HG03280 (cell line): Measurements from ENCODE around the gene VPS50.

Source experiments
- ATAC-seq: cut with Tn5 transposase; IDR thresholded peaks from one replicate; pipeline ENCODE4 v1.9.1; 2021; ENCODE audit warnings: mild to moderate bottlenecking, moderate library complexity; ENCODE audit not compliant: unreplicated experiment

Gene VPS50

DNA sequence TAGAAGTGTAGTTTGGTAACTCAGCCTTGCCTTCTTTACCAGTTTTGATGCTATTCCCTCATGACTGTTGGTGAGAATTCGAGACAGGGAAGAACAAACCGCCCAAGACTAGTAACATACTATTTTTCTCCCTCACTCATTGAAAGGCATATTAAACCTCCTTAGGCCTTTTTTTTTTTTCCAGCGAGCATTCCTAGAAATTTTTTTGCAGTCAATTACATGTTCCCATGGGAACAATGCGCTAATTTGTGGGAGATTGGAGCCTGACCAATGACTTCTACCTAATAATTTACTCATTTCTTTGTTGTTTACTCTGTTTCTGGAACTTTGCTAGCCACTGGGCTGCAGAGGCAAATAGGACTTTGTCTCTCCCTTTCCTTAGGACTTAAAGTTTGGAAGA lies 6.0 kb downstream of the VPS50 start:
- no peak for ATAC-seq

DNA sequence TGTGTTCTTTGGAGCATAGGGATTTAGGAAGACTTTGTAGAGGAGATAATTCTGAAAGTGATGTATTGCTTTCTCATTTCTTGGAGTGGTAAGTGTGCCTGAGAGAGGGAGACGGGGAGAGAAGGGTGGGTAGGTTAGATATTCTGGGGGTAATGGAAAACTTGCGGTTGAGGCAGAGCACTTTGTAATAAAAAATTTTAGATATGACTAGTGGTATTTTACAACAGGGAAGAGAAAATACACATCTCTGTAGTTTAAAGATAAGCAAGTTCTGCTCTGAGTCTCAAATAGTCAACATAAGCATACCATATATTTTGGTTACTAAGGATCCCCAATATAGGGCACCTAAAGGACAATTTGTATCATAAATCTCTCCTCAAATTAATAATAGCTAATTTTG lies 6.6 kb downstream of the VPS50 start:
- no peak for ATAC-seq

DNA sequence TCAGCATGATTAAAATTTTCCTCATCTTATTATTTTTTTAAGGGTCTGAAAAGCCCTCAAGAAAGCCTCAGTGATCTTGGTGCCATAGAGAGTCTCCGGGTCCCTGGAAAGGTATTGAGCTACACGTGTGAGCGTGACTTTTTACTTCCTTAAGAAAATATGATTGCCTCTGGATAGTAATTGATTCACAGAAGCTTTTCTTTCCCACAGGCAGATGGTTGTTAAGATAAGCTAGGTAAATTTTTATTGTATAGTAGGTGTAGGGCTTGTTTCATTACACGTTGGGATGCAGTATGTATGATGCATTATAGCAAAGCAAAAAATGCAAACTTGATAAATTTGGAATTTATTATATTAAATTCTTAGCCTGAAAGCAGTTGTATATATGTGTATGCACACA lies 7.7 kb downstream of the VPS50 start:
- ATAC-seq = no peak

DNA sequence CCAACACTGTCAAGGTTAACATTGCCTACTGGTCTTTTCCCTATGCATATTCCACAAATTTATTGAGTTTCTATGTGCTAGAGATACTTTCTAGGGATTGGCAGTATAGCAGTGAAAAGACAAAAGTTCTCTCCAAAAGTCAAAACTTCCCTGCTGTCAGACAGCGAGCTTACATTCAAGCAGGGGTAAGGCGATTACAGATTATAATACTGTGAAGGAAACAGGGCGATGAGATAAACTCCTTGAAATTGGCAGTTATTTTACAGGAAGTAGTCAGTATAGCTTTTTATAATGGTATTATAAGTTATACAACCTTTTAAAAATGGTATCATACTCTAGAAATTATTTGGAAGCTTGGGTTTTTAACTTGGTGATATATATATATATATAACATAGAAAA lies 9.9 kb downstream of the VPS50 start:
- no peak for ATAC-seq

DNA sequence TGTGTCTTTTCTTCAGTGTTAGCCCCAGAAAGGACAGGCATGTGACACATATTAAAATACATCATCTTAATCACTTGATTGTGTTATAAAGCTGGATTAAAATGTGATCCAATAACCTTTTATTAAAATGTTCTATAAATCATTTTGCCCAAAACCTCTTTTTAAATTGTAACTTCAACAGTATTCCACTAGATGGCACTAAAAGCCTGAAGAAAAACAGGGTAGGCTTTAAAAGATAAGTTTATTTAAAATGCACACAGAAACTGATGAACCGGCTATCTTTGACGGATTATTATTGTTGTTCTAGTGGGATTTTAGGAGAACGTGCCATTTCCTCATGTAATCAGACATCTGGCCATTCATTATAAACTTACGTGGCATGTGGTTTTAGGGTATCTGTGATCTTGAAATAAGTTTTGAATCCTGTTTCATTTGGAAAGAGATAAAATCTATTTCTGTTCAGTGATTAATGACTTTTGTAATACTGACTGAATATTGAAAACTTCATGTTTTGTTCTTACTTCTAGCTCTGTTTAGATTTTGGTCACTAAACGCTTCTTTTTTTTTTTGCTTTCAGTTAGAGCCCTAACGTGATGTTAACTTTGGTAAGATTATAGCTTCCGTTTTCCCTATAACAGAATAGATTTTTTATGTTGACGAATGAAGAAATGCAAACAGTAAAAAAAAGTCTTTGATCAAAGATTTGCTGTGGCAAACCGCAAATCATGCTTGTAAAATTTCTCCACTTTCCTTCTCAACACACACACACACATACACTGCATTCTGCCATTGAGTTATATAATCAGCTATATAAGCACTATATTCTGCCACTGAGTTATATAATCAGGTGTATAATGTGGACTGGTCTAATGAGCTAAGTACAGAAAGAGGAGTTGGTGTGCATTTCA lies 13.6 kb downstream of the VPS50 start:
- no peak for ATAC-seq

DNA sequence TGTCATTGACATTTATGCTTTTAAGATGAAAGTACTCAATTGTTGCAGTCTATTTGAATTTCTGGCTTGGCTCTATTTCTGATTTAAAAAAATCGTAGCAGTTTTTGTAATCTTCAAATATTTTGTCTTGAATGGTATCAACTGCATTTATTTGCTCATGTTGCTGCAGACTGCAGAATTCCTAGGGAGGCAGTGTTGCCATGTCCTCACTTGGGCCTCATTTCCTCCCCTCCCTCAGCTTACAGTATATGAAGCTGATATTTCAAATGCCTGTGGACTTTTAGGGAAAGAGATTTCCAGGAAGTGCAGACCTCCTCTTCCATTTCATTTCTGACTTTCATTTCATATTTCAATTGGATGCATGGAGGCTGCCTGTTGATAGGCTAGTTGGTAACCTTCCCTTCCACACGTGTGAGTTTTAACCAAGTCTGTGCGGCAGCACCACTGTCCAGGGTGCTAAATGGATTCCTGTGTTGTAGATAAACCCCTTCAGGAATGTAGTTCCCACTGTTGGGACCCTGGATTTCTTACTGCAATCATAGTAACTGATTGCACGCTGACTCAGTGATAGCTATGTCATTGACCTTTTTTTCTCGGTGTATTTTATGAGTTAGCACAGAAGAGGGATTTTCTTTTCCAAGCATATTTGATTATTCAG lies 17.5 kb downstream of the VPS50 start:
- ATAC-seq = no peak

DNA sequence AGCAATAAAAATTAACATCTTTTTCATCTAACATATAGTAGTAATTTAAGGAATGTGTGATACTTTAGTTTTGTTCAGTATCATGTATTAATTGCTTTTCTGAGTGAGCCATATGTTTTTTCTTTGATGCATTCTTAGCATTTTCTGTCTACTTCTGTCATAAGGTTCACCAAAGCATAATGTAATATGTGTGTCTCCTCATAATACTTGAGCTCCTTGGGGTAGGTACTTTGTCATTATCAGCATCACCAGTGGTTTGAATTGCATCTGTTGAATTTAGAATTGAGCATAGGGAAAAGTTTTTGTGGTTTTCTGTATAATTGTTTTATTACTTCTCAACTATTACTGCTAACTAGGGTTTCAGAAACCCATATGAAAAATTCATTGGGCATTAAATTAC lies 26.5 kb downstream of the VPS50 start:
- ATAC-seq = no peak

DNA sequence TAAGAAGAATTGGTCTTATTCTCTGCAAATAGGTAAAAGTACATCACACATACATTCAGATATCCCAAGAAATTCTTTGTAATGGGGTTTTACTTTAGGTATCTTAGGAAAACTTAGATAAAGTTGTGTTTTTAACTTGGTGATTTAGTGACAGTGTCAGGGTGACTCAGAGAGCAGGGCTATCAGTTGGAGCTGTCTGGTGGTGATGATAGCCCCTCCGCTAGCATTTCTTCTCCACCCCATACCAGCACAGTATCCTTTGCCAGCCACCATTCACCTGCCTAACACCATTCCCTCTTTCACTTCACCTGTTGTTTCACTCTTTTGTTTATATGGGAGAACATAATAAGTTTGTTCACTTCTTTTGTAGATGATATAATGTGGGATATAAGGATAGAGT lies 30.4 kb downstream of the VPS50 start:
- no peak for ATAC-seq

DNA sequence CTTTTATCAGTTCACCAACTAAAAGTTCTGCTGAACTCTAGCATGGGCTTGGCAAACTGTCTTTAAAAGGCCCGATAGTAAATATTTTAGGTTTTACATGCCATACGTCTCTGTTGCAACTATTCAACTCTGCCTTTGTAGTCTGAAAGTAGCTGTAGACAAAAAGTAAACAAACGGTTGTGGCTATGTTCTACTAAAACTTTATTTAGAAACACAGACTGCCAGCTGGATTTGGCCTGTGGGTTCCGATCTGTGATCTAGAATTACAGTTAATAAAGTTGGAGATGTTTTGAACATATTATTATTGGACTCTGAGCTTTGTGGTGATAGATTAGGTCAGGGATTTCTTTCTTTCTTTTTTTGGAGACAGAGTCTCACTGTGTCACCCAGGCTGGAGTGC lies 33.1 kb downstream of the VPS50 start:
- no peak for ATAC-seq

DNA sequence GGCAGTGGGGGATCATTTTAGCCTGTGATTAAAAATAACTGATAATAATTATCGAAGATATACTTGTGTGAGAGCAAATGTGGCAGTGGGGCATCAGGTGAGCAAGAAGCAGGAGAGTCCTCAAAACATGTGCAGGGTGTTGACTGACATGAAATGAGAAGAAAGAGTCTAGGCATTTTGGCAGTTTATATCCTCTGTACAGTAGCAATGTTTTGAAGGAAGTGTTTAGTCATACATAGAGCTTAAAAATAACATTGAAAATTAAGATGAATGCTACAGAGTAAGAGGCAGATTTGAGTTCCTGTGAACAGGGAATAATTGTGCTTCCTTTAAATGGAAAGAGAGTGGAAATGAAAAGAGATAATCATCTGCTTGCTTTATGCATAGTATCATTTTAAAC lies 47.4 kb downstream of the VPS50 start:
- ATAC-seq = no peak

DNA sequence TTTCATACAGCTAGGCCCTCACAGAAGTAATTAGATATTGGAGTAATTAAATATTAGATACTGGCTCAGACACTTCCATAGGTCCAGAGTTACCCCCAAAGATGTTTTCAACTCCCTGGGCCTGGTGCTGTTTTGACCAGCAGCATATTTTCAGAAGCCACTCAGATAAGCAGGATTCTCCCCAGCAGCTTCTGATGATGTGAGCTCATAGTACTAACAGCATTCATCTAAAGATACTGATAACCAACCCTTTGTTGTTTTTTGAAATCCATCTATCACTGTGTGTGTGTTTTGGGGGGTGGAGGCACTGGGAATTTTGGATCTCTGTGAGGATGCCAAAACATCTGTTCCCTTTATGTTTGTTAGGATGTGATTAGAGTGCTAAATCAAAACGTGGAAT lies 52.7 kb downstream of the VPS50 start:
- no peak for ATAC-seq

DNA sequence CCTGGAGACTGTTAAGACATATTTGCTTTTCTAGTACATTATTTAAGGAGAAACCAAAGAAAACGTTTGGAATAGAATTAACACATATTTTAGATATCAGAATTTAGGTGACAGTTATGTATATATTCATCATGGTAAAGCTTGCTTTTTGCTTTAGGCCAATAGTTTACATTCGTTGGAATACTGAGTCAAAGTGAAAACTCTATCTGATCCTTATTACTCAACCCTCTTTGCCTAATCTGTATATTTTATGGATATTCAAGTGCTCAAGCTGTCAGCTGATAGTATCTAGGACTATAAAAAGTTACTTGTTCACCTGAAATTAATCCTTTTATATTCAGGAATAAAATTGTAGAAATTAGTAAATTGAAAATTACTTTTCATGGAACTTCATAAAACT lies 61.1 kb downstream of the VPS50 start:
- no peak for ATAC-seq

DNA sequence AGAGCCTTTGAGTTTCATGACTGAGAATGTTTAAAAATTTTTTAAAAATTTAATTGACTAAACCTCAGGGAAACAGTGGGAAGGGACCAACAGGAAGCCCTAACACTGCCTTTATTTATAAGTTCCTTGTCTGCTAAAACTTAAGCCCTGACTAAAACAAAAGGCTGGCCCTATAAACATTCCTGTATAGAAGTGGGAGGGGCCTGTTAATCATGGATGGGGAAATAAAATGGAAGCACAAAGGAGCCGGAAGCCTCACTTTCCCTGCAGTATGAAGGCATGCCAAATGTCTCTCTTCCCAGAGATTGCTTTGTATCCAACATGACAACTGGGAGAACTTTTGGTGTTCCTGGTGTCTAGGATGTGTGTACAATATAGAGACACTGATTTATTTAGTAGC lies 66.0 kb downstream of the VPS50 start:
- no peak for ATAC-seq

DNA sequence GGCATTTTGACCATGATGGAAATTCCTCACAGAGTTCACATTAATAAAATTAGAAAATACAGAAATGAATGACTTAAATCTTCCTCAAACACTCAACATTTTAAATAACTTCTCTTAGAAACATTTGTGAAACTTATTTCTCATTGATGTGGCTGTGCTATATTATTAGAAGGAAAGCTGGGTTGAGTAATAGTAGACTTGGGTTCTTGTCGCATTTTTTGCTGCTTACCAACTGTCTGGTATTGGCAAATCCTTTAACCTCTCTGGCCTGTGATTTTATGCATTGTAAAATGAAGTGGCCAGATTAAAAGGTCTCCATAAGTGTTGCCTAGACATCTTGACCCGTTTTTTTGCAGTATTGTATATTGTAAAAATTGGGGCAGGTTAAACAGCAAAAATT lies 66.5 kb downstream of the VPS50 start:
- no peak for ATAC-seq

DNA sequence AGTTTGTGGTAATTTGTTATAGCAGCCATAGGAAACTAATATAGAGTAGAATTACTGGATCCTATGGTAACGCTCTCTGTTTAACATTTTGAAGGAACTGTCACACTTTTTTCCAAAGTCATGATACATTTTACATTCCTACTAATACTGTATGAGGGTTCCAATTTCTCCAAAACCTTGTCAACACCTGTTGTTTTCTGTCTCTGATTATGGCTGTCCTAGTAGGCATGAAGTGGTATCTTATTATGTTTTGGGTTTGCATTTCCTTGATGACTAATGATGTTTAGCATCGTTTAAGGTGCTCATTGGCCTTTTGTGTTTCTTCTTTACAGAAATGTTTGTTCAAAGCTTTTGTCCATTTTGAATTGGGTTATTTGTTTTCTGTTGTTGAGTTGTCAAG lies 69.6 kb downstream of the VPS50 start:
- ATAC-seq = no peak

DNA sequence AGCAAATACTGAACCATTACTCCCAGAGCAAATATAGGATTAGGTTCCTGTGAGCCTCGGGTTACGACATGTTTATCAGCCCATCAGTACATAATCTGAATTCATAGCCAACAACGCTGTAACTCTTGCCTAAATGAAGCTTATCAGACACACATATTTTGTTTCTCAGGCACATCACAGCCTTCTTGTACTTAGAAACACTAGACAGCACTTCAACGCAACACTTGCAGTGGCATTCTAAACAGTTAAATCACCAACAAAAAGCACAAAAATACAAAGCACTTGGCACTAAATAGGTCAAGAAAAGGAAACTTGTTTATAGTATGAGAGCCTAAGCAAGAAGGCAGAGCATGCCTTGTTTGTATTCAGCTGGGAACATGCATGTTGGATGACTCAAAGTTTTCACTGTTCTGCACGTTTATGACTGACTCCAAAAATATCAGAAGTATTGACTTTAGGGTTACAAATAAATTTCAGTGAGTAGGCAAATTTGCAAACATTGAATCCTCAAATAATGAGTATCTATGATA lies 75.0 kb downstream of the VPS50 start:
- ATAC-seq = no peak

DNA sequence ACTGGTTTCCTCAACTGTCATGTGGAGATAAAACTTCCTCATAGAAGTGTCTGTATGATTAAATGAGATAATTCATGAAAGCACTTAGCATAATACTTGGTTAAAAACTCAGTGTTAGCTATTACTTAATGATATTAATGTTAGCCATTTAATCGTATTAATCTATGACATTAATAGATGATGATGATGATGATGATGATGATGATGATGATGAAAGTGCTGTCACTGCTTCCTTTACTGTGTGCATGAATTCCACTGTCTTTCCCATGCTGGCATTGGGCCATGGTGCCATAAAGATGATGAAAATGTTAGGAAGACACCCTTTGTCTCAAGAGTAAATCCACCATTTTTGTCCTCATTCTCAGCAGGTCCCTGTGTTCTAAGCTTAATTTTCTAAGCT lies 75.8 kb downstream of the VPS50 start:
- ATAC-seq = no peak

DNA sequence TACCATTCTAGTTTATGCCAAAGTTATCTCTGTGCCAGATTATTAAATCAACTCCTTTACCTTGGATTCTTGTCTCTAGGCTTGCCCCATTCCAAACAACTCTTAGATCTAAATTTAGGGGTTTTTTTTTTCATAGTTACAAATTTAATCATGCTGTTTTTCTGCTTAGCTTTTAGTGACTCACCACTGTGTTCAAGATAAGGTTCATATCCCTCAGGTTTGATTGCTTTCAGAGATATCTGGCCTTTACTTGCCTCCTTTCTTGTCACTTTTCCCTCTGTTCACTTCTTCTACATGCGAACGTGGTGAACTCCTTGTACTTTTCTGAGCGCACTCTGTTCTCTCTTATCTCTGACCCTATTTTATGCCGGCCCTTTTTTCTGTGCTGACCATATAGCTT lies 78.2 kb downstream of the VPS50 start:
- no peak for ATAC-seq

DNA sequence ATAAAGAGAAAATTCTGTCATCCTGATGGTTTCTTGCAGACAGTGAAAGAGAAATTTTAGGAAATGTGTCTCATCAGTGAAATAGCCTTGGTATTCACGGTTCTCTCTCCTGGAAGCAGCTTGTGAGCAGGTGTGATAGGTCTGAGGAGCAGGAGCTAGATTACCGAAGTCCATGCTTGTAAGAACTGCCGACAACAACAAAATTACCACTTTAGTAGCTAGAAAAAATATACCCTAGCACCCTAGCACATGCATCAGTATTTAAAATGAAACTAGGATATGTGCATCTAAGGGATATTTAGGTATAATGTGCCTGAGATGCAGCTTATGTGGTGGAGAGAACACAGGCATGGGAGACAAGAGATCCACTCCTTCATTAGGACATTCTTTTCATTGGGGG lies 82.3 kb downstream of the VPS50 start:
- ATAC-seq = no peak

DNA sequence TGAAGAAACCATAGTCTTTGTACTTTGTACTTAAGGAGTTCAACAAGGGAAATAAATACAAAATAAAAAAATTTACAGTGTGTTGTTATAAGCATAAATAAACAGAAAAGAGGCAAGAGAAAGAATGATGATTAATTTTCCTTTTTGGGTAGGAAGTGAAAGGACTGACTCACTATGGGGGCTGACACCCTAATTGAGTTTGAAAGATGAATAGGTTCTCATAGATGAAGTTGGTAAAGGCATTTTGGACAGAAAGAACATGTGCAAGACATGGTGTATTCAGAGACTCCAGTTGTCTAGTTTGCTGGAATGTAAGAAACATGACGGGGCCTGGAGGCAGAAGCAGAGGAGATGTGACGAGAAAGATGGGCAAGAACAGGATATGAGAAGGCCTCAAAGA lies 83.7 kb downstream of the VPS50 start:
- ATAC-seq = no peak

DNA sequence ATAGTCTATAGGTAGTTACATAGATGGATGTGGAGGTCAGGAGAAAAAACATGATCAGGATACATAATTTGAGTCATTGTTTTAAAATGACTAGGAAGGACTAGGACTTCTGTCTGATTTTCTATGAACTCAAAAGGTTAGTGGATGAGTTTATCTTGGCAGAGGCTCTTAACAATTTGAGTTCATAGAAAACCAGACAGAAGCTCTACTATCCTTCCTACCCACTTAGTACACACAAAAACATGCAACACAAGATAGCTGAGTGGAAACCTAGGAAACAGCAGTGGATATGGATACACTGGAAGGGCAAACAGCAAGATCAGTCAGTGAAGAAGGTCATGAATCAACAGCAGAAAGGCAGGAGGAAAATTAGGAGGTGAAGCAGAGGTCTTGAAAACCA lies 84.6 kb downstream of the VPS50 start:
- ATAC-seq = no peak

DNA sequence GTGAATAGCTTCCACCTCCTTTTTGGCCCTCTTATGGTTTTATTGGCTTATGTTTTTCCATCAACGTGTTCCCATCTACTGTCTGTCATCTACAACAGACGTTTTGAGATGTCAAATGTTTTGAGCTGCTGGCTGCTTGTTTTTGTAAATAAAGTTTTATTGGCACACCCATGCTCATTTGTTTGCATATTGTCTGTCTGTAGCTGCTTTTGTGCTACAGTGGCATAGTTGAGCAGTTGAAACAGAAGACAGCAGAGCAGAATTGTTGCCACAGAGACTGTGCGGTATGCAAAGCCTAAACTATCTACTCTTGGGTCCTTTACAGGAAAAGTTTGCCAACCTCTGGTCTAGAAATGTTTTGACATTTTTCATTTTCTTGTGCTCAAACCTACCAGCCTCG lies 88.7 kb downstream of the VPS50 start:
- ATAC-seq = no peak
